GM12878 (cell line): Measurements from ENCODE around the gene SLC4A5. TPM values are rescaled to one million over a fixed set of nuclear protein-coding genes. Genes with fewer than 3 reads are reported as not detected.

Source experiments
- ATAC-seq: fragments of 200-7000 bp; cut with Tn5 transposase; 3 replicates; pipeline ENCODE4 v1.9.1; 2020; ENCODE audit warnings: mild to moderate bottlenecking, moderate library complexity
- BruUV-seq: library from RNA; stranded (reverse); fragments of 400-500 nt; replicated peaks from 2 replicates; lab custom pipeline; 2021; lab: Mats Ljungman, UMichigan
- CTCF ChIA-PET: fragments of 300-600 bp; sonication (Branson Sonifier 250); formaldehyde crosslinking; extraction: SDS; loops from one replicate; lab custom pipeline; 2021; ENCODE audit warnings: inconsistent platforms; lab: Yijun Ruan, JAX
- POLR2A ChIA-PET: fragments of 350-600 bp; formaldehyde crosslinking; extraction: SDS; loops from one replicate; lab custom pipeline; 2021; ENCODE audit warnings: inconsistent platforms; lab: Charles Lee
- RAD21 ChIA-PET: fragments of 300-600 bp; sonication (Branson Sonifier 250); formaldehyde crosslinking; loops from one replicate; lab custom pipeline; 2023; ENCODE audit warnings: antibody characterized with exemption; ENCODE audit not compliant: unreplicated experiment; lab: Charles Lee
- SMC1A ChIA-PET: fragments of 300-600 bp; sonication (Branson Sonifier 250); formaldehyde crosslinking; loops from one replicate; lab custom pipeline; 2023; ENCODE audit not compliant: unreplicated experiment, uncharacterized antibody; lab: Charles Lee
- DNase-seq: peaks from one replicate; pipeline ENCODE4 v3.0.0-alpha.2; 2011; ENCODE audit warnings: low read depth, low spot score
- FAIRE-seq: peaks from 3 replicates; lab custom pipeline; 2011; peaks lifted over from hg19 to GRCh38; lab: Jason Lieb, UNC
- H2AFZ ChIP-seq: 2 replicates; pipeline ENCODE4 v1.6.0; 2011; ENCODE audit warnings: low read depth, low read length, control low read depth; ENCODE audit not compliant: control insufficient read depth
- H3K27ac ChIP-seq: 2 replicates; pipeline ENCODE4 v1.5.1; 2011; ENCODE audit warnings: control low read depth; ENCODE audit not compliant: control insufficient read depth, insufficient read depth
- H3K27me3 ChIP-seq, 2 experiments: replicated peaks in 1 of 2; 2 replicates each; pipeline versions ENCODE4 v1.6.0 to v1.6.1; 2011; ENCODE audit warnings: low read length in 1 of 2; ENCODE audit not compliant: control insufficient read depth in 2 of 2, insufficient read depth in 2 of 2
- H3K36me3 ChIP-seq, 2 experiments: 2 replicates each; pipeline ENCODE4 v1.5.1; 2011; ENCODE audit warnings: low read length in 1 of 2; ENCODE audit not compliant: control insufficient read depth in 2 of 2, insufficient read depth in 2 of 2
- H3K4me1 ChIP-seq: 2 replicates; pipeline ENCODE4 v1.6.1; 2011; ENCODE audit warnings: mild to moderate bottlenecking, low read length, moderate library complexity, mixed read lengths; ENCODE audit not compliant: control insufficient read depth, insufficient read depth
- H3K4me2 ChIP-seq: 2 replicates; pipeline ENCODE4 v1.6.0; 2011; ENCODE audit warnings: control low read depth; ENCODE audit not compliant: control insufficient read depth, insufficient read depth
- H3K4me3 ChIP-seq: fragments of 200-600 bp; sonication (generic); 2 replicates; pipeline ENCODE4 v1.5.1; 2016
- H3K79me2 ChIP-seq: 2 replicates; pipeline ENCODE4 v1.6.0; 2011; ENCODE audit warnings: low read length; ENCODE audit not compliant: control insufficient read depth, insufficient read depth
- H3K9ac ChIP-seq: 2 replicates; pipeline ENCODE4 v1.8.0; 2011; ENCODE audit warnings: low read length, control low read depth, mixed read lengths; ENCODE audit not compliant: control insufficient read depth, insufficient read depth
- H3K9me3 ChIP-seq: replicated peaks from 3 replicates; pipeline ENCODE4 v1.5.1; 2011; ENCODE audit warnings: mild to moderate bottlenecking, low read length; ENCODE audit not compliant: control insufficient read depth, insufficient read depth
- H4K20me1 ChIP-seq: 2 replicates; pipeline ENCODE4 v1.6.0; 2011; ENCODE audit not compliant: control insufficient read depth, insufficient read depth
- BACH1 ChIP-seq: fragments of 450-650 bp; IDR thresholded peaks from 2 replicates; pipeline ENCODE4 v1.6.1; 2017; ENCODE audit warnings: mild to moderate bottlenecking, borderline replicate concordance
- BHLHE40 ChIP-seq, 2 experiments: fragments of 450-650 bp in 1 of 2; IDR thresholded peaks; 2 replicates each; pipeline ENCODE4 v1.6.1; 2011 to 2017; ENCODE audit warnings: low read depth in 2 of 2, borderline replicate concordance in 1 of 2, improper control_type of control experiment in 1 of 2, low read length in 1 of 2, mild to moderate bottlenecking in 1 of 2
- CHD1 ChIP-seq: IDR thresholded peaks from 2 replicates; pipeline ENCODE4 v1.6.1; 2012; ENCODE audit warnings: low read depth, low read length, improper control_type of control experiment
- DPF2 ChIP-seq: fragments of 450-650 bp; IDR thresholded peaks from 2 replicates; pipeline ENCODE4 v1.6.1; 2017; ENCODE audit warnings: mild to moderate bottlenecking
- EED ChIP-seq: sonication (generic); IDR thresholded peaks from 2 replicates; pipeline ENCODE4 v1.6.1; 2016; ENCODE audit warnings: antibody characterized with exemption, low read depth
- EGR1 ChIP-seq, 2 experiments: IDR thresholded peaks; 1 replicate in 1 of 2; 2 replicates in 1 of 2; pipeline ENCODE4 v1.6.1; 2011 to 2012; ENCODE audit warnings: low read depth in 2 of 2, low read length in 2 of 2, borderline replicate concordance in 1 of 2, mild to moderate bottlenecking in 1 of 2, moderate library complexity in 1 of 2
- FOS ChIP-seq: IDR thresholded peaks from 3 replicates; pipeline ENCODE4 v1.6.1; 2011; ENCODE audit warnings: borderline replicate concordance; ENCODE audit not compliant: insufficient read length; ENCODE audit errors: extremely low read depth
- HDAC2 ChIP-seq: fragments of 200-600 bp; sonication (generic); IDR thresholded peaks from 2 replicates; pipeline ENCODE4 v1.6.1; 2017
- IRF4 ChIP-seq: IDR thresholded peaks from 2 replicates; pipeline ENCODE4 v1.6.1; 2011; ENCODE audit warnings: low read depth, low read length
- POU2F2 ChIP-seq: IDR thresholded peaks from 3 replicates; pipeline ENCODE4 v1.6.1; 2011; ENCODE audit warnings: low read depth, mild to moderate bottlenecking, low read length, borderline replicate concordance
- RUNX3 ChIP-seq: IDR thresholded peaks from 2 replicates; pipeline ENCODE4 v1.6.1; 2012; ENCODE audit warnings: low read length, inconsistent platforms
- SIN3A ChIP-seq: IDR thresholded peaks from 2 replicates; pipeline ENCODE4 v1.6.1; 2012; ENCODE audit warnings: low read depth, low read length, improper control_type of control experiment
- SIX5 ChIP-seq: IDR thresholded peaks from 2 replicates; pipeline ENCODE4 v1.6.1; 2011; ENCODE audit warnings: mild to moderate bottlenecking, low read depth, low read length, moderate library complexity; ENCODE audit not compliant: severe bottlenecking
- SKIL ChIP-seq: fragments of 450-650 bp; IDR thresholded peaks from 2 replicates; pipeline ENCODE4 v1.6.1; 2017; ENCODE audit warnings: mild to moderate bottlenecking, low read depth, inconsistent platforms; ENCODE audit not compliant: poor library complexity, severe bottlenecking
- SREBF2 ChIP-seq: IDR thresholded peaks from 2 replicates; pipeline ENCODE4 v1.6.1; 2012; ENCODE audit warnings: mild to moderate bottlenecking, low read length
- SRF ChIP-seq, 2 experiments: IDR thresholded peaks; 2 replicates each; pipeline ENCODE4 v1.6.1; 2011; ENCODE audit warnings: low read depth in 2 of 2, low read length in 2 of 2, mild to moderate bottlenecking in 1 of 2, moderate library complexity in 1 of 2
- STAT3 ChIP-seq: IDR thresholded peaks from 2 replicates; pipeline ENCODE4 v1.6.1; 2011; ENCODE audit warnings: low read depth, low read length, improper control_type of control experiment
- SUZ12 ChIP-seq: fragments of 200-600 bp; sonication (generic); IDR thresholded peaks from one replicate; pipeline ENCODE4 v1.6.1; 2018; ENCODE audit warnings: antibody characterized with exemption, mild to moderate bottlenecking; ENCODE audit not compliant: unreplicated experiment
- WRNIP1 ChIP-seq: IDR thresholded peaks from 2 replicates; pipeline ENCODE4 v1.6.1; 2011; ENCODE audit warnings: low read depth, low read length, improper control_type of control experiment, borderline replicate concordance
- ZNF274 ChIP-seq: IDR thresholded peaks from one replicate; pipeline ENCODE4 v1.8.0; 2011; ENCODE audit not compliant: insufficient read length, insufficient read depth
- ZNF622 ChIP-seq: fragments of 450-650 bp; IDR thresholded peaks from 2 replicates; pipeline ENCODE4 v1.6.1; 2017; ENCODE audit warnings: mild to moderate bottlenecking, inconsistent platforms
- WGBS: methylation state at CpG from one replicate; pipeline ENCODE4 v1.1.6; 2016; ENCODE audit warnings: low lambda C conversion rate; ENCODE audit not compliant: insufficient replicate concordance, insufficient coverage; ENCODE audit errors: missing lambda C conversion rate; 5-methylcytosine and 5-hydroxymethylcytosine counted together
- in situ Hi-C: fragments of 300-500 bp; cut with MboI; formaldehyde crosslinking; loops from 9 replicates; pipeline ENCODE4 v1.14.3; 2018; ENCODE audit warnings: mixed read lengths
- intact Hi-C: fragments of 100-400 bp; cut with micrococcal nuclease; formaldehyde crosslinking; loops from one replicate; pipeline ENCODE4 v1.14.2; 2022; ENCODE audit not compliant: unreplicated experiment
- polyA plus RNA-seq, 11 experiments: library from polyadenylated mRNA; depleted of rRNA in 4 of 11; unstranded in 6 of 11; stranded (reverse) in 5 of 11; fragments of >200 nt; fragmentation: Nextera tagmentation in 4 of 11; fragmentation: Illumina TruSeq in 1 of 11; extraction: Ambion mirVana in 4 of 11; extraction: Trizol in 1 of 11; gene quantifications; 1 replicate in 1 of 11; 2 replicates in 10 of 11; pipeline versions ENCODE4 v1.2.1 to v1.2.3, GENCODE V29; 2011 to 2016; ENCODE audit warnings: inconsistent platforms in 2 of 11, missing spikeins in 2 of 11, low read depth in 1 of 11
- total RNA-seq, 4 experiments: library from RNA; depleted of rRNA in 3 of 4; stranded (reverse); fragments of >200 nt in 3 of 4; fragmentation: Illumina TruSeq in 1 of 4; extraction: Trizol in 1 of 4; gene quantifications; 2 replicates each; pipeline versions ENCODE4 v1.2.1 to v1.2.3, GENCODE V29; 2013 to 2021

Gene SLC4A5
- total and polyA plus RNA-seq, 10 of the 15 experiments (the other 5 are each of a cell fraction or from before 2014, with no cell fraction given): 0.15 to 4.7 (median 1.6) TPM

GRCh38 chr2:74242354-74243071 is 100.7 kb downstream of the SLC4A5 start (continued):
- no peak for TF ChIP-seq SKIL
- TF ChIP-seq SIX5: no peak
- no peak for TF ChIP-seq BHLHE40 (IDR thresholded peaks at IDR 0.05; ENCODE audit: borderline replicate concordance in 1 of 2, low read depth in 2 of 2, low read length in 1 of 2)
- TF ChIP-seq HDAC2: no peak
- no peak for TF ChIP-seq BACH1

- Histone ChIP-seq H3K27ac (no peak overlapping the region), H3K4me3 (no peak overlapping the region), H3K4me2 (no peak overlapping the region), H3K36me3 (no peaks in the 10 kb centered on the region), H3K27me3 (no peaks in the 10 kb centered on the region), H3K9ac (no peak overlapping the region), H3K79me2 (no peaks in the 10 kb centered on the region), H4K20me1 (no peaks in the 10 kb centered on the region), H2AFZ (no peak overlapping the region), H3K9me3 (no peaks in the 10 kb centered on the region), H3K4me1 (no peaks in the 10 kb centered on the region)
- ATAC-seq (no peak), DNase-seq (no peak), FAIRE-seq (no peak)
- SMC1A ChIA-PET: interaction anchor here (1.6 kb wide), 1 partner anchor 10 kb away, joined by 4 read pairs; no protein-coding TSS in a partner anchor
- intact Hi-C loops (loop anchor here (10.0 kb wide), 1 partner anchor 415 kb away; the partner anchor contains the start of gene STAMBP), in situ Hi-C loops (no loop called here)
- 35% methylated on average over 7 of the region's 7 CpGs for WGBS
- RAD21 ChIA-PET: no interaction called here
- BruUV-seq: no TSS peak
- TF ChIP-seq RUNX3 (no peak), STAT3 (no peak), POU2F2 (no peak), SRF (IDR thresholded peaks at IDR 0.05; ENCODE audit: low read depth in 2 of 2, low read length in 2 of 2) (no peak), SUZ12 (no peak), ZNF274 (no peak), SIN3A (no peak), FOS (no peak), CHD1 (no peak), EED (no peak), ZNF622 (no peak), EGR1 (IDR thresholded peaks at IDR 0.05; ENCODE audit: borderline replicate concordance in 1 of 2, low read depth in 2 of 2, low read length in 2 of 2) (no peak), SREBF2 (no peak), DPF2 (no peak), WRNIP1 (no peak), IRF4 (no peak)
- POLR2A ChIA-PET: interaction anchor here (0.6 kb wide), 1 partner anchor 195 kb away, joined by 3 read pairs; no protein-coding TSS in a partner anchor
- CTCF ChIA-PET: interaction anchor here (1.2 to 5.3 kb wide), 3 partner anchors 10 to 413 kb away, joined by 3 to 32 read pairs (median 5); no protein-coding TSS in a partner anchor
Observed at GRCh38 chr2:74239346-74239745, 103.9 kb downstream of the SLC4A5 start.
